Gastrocnemius medialis (tissue), 4 donors: ENCODE measurements around the gene NPHP1. TPM values are rescaled to one million over a fixed set of nuclear protein-coding genes. Genes with fewer than 3 reads are reported as not detected.
A peak's percentile ranks its signal among the peaks of the same experiment; 100 is the strongest.
"Not testable (repeated sequence)": the region's sequence is repeated elsewhere in the genome, so short reads cannot be mapped to it uniquely, and the experiment has no call there.

Experiments
- ATAC-seq, 2 donors: fragments of 150-250 bp; one replicate each; pipeline ENCODE4 v1.9.1; 2016
- DNase-seq, 2 donors: peaks; one replicate each; pipeline ENCODE4 v3.0.0-alpha.2; 2019
- H3K27ac ChIP-seq, 4 donors: fragments of 200-600 bp; sonication (generic); 1 replicate in 1 of 4; 2 replicates in 3 of 4; pipeline ENCODE4 v1.5.1; 2016 to 2018; ENCODE audit warnings: mild to moderate bottlenecking in 2 of 4, moderate library complexity in 1 of 4
- H3K27me3 ChIP-seq, 3 donors: fragments of 200-600 bp; sonication (generic) in 2 of 3; 1 replicate in 1 of 3; 2 replicates in 2 of 3; pipeline versions ENCODE4 v1.5.1 to v1.6.0; 2016 to 2019; ENCODE audit warnings: mild to moderate bottlenecking in 1 of 3, moderate library complexity in 1 of 3
- H3K36me3 ChIP-seq, 2 donors: fragments of 200-600 bp; sonication (generic) in 1 of 2; one replicate each; pipeline ENCODE4 v1.5.1; 2017 to 2018
- H3K4me1 ChIP-seq, 2 donors: fragments of 200-600 bp; sonication (generic) in 1 of 2; one replicate each; pipeline ENCODE4 v1.5.1; 2016 to 2017; ENCODE audit warnings: mild to moderate bottlenecking in 2 of 2
- H3K4me3 ChIP-seq, 4 donors: fragments of 200-600 bp; sonication (generic) in 3 of 4; 1 replicate in 1 of 4; 2 replicates in 3 of 4; pipeline ENCODE4 v1.5.1; 2016 to 2019; ENCODE audit warnings: mild to moderate bottlenecking in 2 of 4
- H3K9me3 ChIP-seq, 3 donors: fragments of 200-600 bp; sonication (generic) in 2 of 3; 1 replicate in 1 of 3; 2 replicates in 2 of 3; pipeline ENCODE4 v1.5.1; 2016 to 2019
- POLR2A ChIP-seq, 2 donors: fragments of 450-650 bp; IDR thresholded peaks; one replicate each; pipeline ENCODE4 v1.6.1; 2017; ENCODE audit warnings: antibody characterized with exemption in 2 of 2, mild to moderate bottlenecking in 2 of 2, moderate library complexity in 2 of 2
- in situ Hi-C, 4 donors: fragments of 200-750 bp; cut with MboI; loops; one replicate each; pipeline versions ENCODE4 v1.15.0 to v1.8.0; 2017; ENCODE audit warnings: low sequenced_read_pairs in 4 of 4
- intact Hi-C: fragments of 100-400 bp; cut with DNase I; formaldehyde crosslinking; loops from one replicate; pipeline ENCODE4 v1.15.1; 2023; ENCODE audit warnings: low total_unique reads
- total RNA-seq, 4 donors: library from RNA; depleted of rRNA; stranded (reverse); fragments of >200 nt; gene quantifications; one replicate each; pipeline versions ENCODE4 v1.1.0 to v1.2.3, GENCODE V29; 2016
- TF ChIP-seq, protein P1 (sequence below), 5 experiments: fragments of 450-650 bp in 3 of 5; fragments of 200-600 bp in 2 of 5; sonication (generic) in 2 of 5; IDR thresholded peaks in 4 of 5; conservative IDR thresholded peaks in 1 of 5; 1 replicate in 4 of 5; 2 replicates in 1 of 5; pipeline ENCODE4 v1.5.1; 2016 to 2019; ENCODE audit warnings: antibody characterized with exemption in 5 of 5, mild to moderate bottlenecking in 3 of 5, moderate library complexity in 3 of 5

Gene NPHP1
- total RNA-seq, 4 donors from 2014 or later: 3.8 to 10.3 (median 4.6) TPM

DNA sequence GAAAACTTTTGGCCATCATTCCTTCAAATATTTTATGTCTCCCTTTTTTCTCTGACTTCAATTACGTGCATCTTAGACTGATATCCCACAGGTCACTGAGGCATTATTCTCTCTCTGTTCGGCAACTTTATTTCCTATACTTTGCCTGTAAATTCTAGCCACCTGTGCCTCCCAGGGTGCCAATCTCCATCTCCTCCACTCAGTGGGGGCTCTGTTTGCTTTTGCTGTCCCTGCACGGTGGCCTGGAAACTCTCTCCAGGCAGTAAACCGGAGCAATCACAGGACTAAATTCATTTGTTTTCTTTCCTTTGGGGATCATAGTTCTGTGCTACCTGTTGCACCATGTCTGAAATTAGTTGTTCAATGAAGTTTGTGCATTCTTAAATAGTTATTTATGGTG lies 17.1 kb upstream of the NPHP1 start:
- Histone ChIP-seq H3K27ac (no peak overlapping the region), H3K36me3 (no peaks in the 10 kb centered on the region), H3K4me3 (no peak overlapping the region), H3K27me3 (no peaks in the 10 kb centered on the region), H3K4me1 (peaks cover 9% of the 10 kb centered on the region in 2 donors), H3K9me3 (no peaks in the 10 kb centered on the region)
- intact Hi-C loops: no loop called here
- no peak for TF ChIP-seq POLR2A (IDR thresholded peaks at IDR 0.05)
- TF ChIP-seq, protein P1, sequence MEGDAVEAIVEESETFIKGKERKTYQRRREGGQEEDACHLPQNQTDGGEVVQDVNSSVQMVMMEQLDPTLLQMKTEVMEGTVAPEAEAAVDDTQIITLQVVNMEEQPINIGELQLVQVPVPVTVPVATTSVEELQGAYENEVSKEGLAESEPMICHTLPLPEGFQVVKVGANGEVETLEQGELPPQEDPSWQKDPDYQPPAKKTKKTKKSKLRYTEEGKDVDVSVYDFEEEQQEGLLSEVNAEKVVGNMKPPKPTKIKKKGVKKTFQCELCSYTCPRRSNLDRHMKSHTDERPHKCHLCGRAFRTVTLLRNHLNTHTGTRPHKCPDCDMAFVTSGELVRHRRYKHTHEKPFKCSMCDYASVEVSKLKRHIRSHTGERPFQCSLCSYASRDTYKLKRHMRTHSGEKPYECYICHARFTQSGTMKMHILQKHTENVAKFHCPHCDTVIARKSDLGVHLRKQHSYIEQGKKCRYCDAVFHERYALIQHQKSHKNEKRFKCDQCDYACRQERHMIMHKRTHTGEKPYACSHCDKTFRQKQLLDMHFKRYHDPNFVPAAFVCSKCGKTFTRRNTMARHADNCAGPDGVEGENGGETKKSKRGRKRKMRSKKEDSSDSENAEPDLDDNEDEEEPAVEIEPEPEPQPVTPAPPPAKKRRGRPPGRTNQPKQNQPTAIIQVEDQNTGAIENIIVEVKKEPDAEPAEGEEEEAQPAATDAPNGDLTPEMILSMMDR (IDR thresholded peaks at IDR 0.05 in 4 of 5, conservative IDR thresholded peaks at IDR 0.05 in 1 of 5): no peak
- DNase-seq: no peak
- ATAC-seq: no peak
- in situ Hi-C loops: no loop called here

DNA sequence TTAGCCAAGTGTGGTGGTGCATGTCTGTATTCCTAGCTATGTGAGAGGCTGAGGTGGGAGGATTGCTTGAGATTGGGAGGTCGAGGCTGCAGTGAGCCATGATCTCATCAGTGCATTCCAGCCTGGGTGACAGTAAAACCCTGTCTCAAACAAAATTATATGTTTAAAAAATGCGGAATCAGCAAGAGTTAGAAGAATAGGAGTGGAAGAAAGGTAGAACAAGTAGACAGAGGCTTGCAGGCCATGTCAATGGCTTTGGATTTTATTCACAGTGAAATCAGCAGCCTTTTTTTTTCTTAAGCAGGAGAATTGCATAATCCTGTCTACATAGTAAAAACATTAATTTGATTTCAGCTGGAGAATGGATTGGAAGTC lies 15.4 kb upstream of the NPHP1 start:
- no peak for TF ChIP-seq POLR2A (IDR thresholded peaks at IDR 0.05)
- TF ChIP-seq, protein P1 (IDR thresholded peaks at IDR 0.05 in 4 of 5, conservative IDR thresholded peaks at IDR 0.05 in 1 of 5): no peak
- Histone ChIP-seq H3K36me3 (no peaks in the 10 kb centered on the region), H3K9me3 (no peaks in the 10 kb centered on the region), H3K4me3 (no peak overlapping the region), H3K27ac (no peak overlapping the region), H3K27me3 (no peaks in the 10 kb centered on the region), H3K4me1 (peaks cover 25 to 26% of the 10 kb centered on the region in 2 donors)
- ATAC-seq (no peak), DNase-seq (no peak)
- intact Hi-C loops (no loop called here), in situ Hi-C loops (no loop called here)

DNA sequence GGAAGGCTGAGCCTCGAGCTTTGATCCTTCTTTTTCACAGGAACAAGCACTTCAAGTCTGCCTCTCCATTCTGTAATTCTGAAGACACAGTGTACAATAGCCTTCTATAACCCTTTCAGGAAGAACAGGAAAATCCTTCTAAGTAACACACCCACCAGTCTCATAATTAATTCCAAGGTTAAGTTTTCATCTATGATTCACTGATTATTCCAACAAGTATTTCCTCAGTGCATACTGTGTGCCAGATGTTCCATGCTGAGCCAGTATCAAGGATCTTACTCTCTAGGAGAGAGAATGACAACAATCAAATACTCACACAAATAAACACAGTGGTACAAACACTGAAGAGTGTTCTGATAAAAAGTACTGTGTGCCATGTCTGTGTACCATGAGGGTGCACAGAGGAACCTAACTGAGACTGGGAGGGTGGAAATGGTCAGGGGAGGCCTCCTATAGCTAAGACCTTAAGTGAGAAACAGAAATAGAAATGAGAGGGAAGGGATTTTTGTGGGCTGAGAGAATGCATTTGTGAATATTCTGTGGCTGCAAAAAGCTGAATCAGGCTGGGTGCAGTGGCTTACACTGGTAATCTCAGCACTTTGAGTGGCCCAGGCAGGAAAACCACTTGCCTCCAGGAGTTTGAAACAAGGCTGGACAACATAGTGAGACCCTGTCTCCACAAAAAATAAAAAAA lies 14.8 kb upstream of the NPHP1 start:
- TF ChIP-seq, protein P1 (IDR thresholded peaks at IDR 0.05 in 4 of 5, conservative IDR thresholded peaks at IDR 0.05 in 1 of 5): no peak
- TF ChIP-seq POLR2A (IDR thresholded peaks at IDR 0.05): no peak
- Histone ChIP-seq H3K27ac (no peak overlapping the region), H3K27me3 (no peaks in the 10 kb centered on the region), H3K9me3 (no peaks in the 10 kb centered on the region), H3K4me3 (no peak overlapping the region), H3K4me1 (peaks cover 30 to 31% of the 10 kb centered on the region in 2 donors), H3K36me3 (no peaks in the 10 kb centered on the region)
- in situ Hi-C loops: no loop called here
- no peak for ATAC-seq
- intact Hi-C loops: no loop called here
- no peak for DNase-seq

DNA sequence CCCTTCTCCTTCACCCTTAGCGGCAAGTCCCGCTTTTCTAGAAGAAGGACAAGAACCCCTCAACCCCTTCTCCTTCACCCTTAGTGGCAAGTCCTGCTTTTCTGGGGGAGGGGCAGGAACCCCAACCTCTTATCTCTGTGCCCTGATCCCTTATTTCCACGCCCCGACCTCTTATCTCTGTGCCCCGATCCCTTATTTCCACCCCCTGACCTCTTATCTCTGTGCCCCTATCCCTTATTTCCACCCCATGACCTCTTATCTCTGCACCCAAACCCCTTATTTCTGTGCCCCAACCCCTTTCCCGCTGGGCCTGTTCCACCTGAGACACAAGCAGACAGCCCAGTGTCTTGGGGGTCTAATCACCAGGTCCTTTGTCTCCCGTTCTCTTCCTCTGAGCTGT lies 14.1 kb upstream of the NPHP1 start:
- H3K9me3 ChIP-seq, H3K27me3 ChIP-seq, H3K36me3 ChIP-seq, H3K27ac ChIP-seq, ATAC-seq, in situ Hi-C loops, H3K4me3 ChIP-seq, DNase-seq, intact Hi-C loops: not testable (repeated sequence)
- H3K4me1 ChIP-seq: peaks cover 36% of the 10 kb centered on the region in 2 donors

DNA sequence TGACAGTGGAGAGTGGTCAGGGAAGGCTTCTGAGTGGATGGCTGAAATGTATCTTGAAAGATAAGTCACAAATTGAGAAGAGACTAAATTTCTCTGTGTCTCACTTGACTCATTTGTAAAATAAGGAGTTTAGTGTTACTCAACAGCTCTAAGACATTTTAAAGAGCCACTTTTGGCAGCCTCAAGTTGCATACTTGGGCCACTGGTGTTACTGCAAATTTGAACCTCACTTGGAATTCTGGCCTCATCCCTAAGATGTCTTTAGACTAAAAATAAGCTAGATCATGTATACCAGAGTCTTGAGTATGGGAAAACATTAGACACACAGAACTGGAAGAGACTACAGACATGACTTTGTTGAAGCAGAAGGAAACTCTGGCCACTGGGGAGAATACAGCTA lies 12.0 kb upstream of the NPHP1 start:
- intact Hi-C loops: no loop called here
- Histone ChIP-seq H3K4me1 (peaks cover 36 to 38% of the 10 kb centered on the region in 2 donors), H3K4me3 (no peak overlapping the region), H3K27me3 (no peaks in the 10 kb centered on the region), H3K9me3 (no peaks in the 10 kb centered on the region), H3K36me3 (no peaks in the 10 kb centered on the region), H3K27ac (peak overlapping the region; percentile 77 to 94 (median 82))
- TF ChIP-seq, protein P1 (IDR thresholded peaks at IDR 0.05 in 4 of 5, conservative IDR thresholded peaks at IDR 0.05 in 1 of 5): no peak
- DNase-seq (no peak), ATAC-seq (peak; percentile 45 to 59)
- in situ Hi-C loops: no loop called here
